ENCODE measurements around the gene ATOX1. TPM values are rescaled to one million over a fixed set of nuclear protein-coding genes. Genes with fewer than 3 reads are reported as not detected.
A peak's percentile ranks its signal among the peaks of the same experiment; 100 is the strongest.

The ATOX1 gene
- total RNA-seq, 2 donors from 2014 or later = 54.6 to 62.4 TPM

GRCh38 chr5:151766975-151767374, 8.5 kb upstream of the ATOX1 start:
- Histone ChIP-seq H3K36me3 (no peaks in the 10 kb centered on the region), H3K4me1 (peaks cover 4% of the 10 kb centered on the region), H3K9me3 (no peaks in the 10 kb centered on the region), H3K9ac (ENCODE audit: low read depth in 2 of 2, low read length in 2 of 2) (no peak overlapping the region), H3K27me3 (no peaks in the 10 kb centered on the region), H3K27ac (no peak overlapping the region), H3K4me3 (no peak overlapping the region)
- DNase-seq = no peak
- TF ChIP-seq CTCF (IDR thresholded peaks at IDR 0.05) = no peak
- intact Hi-C loops (cut with DNase I) = no loop called here

DNA sequence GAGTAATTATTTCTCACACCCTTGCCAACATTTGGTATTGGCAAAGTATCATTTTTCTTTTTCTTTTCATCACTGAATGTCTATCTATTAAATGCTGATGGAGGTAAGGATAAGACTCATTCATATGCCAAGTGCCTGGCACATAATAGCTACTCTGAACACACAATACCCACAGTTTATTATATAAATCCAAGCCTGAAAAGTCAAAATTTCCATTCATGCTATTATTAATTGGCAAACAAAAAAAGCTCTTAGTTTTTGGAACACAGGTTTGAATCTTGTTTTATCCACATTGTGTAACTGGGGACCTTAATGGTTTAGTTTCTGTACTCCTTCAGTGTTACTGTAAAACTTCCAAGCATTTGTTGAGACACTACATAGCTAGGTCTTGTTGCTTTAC, 6.4 kb upstream of the ATOX1 start:
- no peak for TF ChIP-seq CTCF (IDR thresholded peaks at IDR 0.05)
- Histone ChIP-seq H3K9me3 (no peaks in the 10 kb centered on the region), H3K4me1 (no peaks in the 10 kb centered on the region), H3K27ac (no peak overlapping the region), H3K9ac (ENCODE audit: low read depth in 2 of 2, low read length in 2 of 2) (no peak overlapping the region), H3K27me3 (no peaks in the 10 kb centered on the region), H3K36me3 (no peaks in the 10 kb centered on the region), H3K4me3 (no peak overlapping the region)
- intact Hi-C loops (cut with DNase I) = no loop called here
- no peak for DNase-seq

- Histone ChIP-seq H3K4me1 (peaks cover 10% of the 10 kb centered on the region), H3K27me3 (no peaks in the 10 kb centered on the region), H3K9ac (ENCODE audit: low read depth in 2 of 2, low read length in 2 of 2) (peak overlapping the region; percentile 86 to 87), H3K4me3 (peak overlapping the region; percentile 83), H3K9me3 (no peaks in the 10 kb centered on the region), H3K36me3 (no peaks in the 10 kb centered on the region), H3K27ac (peak overlapping the region; percentile 67)
- DNase-seq = peak; percentile 44
- TF ChIP-seq CTCF (IDR thresholded peaks at IDR 0.05) = no peak
- intact Hi-C loops (cut with DNase I) = no loop called here
Observed at GRCh38 chr5:151758141-151758429, 346 bp downstream of the ATOX1 start.

- Histone ChIP-seq H3K27me3 (no peaks in the 10 kb centered on the region), H3K27ac (peak overlapping the region; percentile 67), H3K36me3 (no peaks in the 10 kb centered on the region), H3K4me3 (peak overlapping the region; percentile 83), H3K4me1 (peaks cover 10% of the 10 kb centered on the region), H3K9ac (ENCODE audit: low read depth in 2 of 2, low read length in 2 of 2) (peak overlapping the region; percentile 86 to 87), H3K9me3 (no peaks in the 10 kb centered on the region)
- no peak for DNase-seq
- intact Hi-C loops (cut with DNase I) = no loop called here
- TF ChIP-seq CTCF (IDR thresholded peaks at IDR 0.05) = no peak
Observed at GRCh38 chr5:151757233-151758140, 944 bp downstream of the ATOX1 start.

DNA sequence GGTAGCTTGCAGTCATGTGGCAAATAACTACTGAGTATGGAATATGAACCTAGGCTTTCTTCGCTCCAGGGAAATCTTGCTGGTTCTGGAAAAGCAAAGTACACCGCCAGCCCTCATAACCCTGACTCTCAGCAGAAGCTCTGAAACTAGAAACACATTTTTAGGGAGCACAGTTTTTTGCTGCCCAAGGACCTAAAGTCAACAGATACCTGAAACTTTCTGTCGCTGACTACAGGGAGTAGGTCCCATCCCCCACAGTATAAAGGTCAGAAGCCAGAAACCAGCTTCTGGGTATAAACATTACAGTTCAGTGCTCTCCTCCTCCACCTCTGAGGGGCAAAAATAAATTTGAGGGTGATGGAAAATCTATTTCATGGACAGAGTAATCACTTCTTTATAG, 3.0 kb downstream of the ATOX1 start:
- Histone ChIP-seq H3K27me3 (no peaks in the 10 kb centered on the region), H3K27ac (no peak overlapping the region), H3K4me3 (no peak overlapping the region), H3K9me3 (no peaks in the 10 kb centered on the region), H3K9ac (ENCODE audit: low read depth in 2 of 2, low read length in 2 of 2) (no peak overlapping the region), H3K4me1 (peaks cover 10% of the 10 kb centered on the region), H3K36me3 (no peaks in the 10 kb centered on the region)
- intact Hi-C loops (cut with DNase I) = no loop called here
- peak; percentile 36 for DNase-seq
- no peak for TF ChIP-seq CTCF (IDR thresholded peaks at IDR 0.05)

All from colonic mucosa (tissue), 4 donors.